Mucosa of descending colon (tissue), 3 donors: ENCODE data around the gene FEM1B. TPM values are rescaled to one million over a fixed set of nuclear protein-coding genes. Genes with fewer than 3 reads are reported as not detected.

Experiments
- ATAC-seq: fragments of 200-7000 bp; cut with Tn5 transposase; one replicate; pipeline ENCODE4 v1.9.1; 2020; ENCODE audit warnings: mild to moderate bottlenecking, moderate library complexity
- DNase-seq, 3 donors: peaks; one replicate each; pipeline ENCODE4 v3.0.0-alpha.2; 2020
- H3K36me3 ChIP-seq: fragments of 200-600 bp; one replicate; pipeline ENCODE4 v1.8.0; 2021; ENCODE audit warnings: low read depth, mild to moderate bottlenecking
- H3K4me1 ChIP-seq: fragments of 200-600 bp; one replicate; pipeline ENCODE4 v1.8.0; 2021; ENCODE audit warnings: low read depth, mild to moderate bottlenecking
- H3K4me3 ChIP-seq: fragments of 200-600 bp; one replicate; pipeline ENCODE4 v1.8.0; 2021; ENCODE audit warnings: mild to moderate bottlenecking
- H3K9me3 ChIP-seq: fragments of 200-600 bp; one replicate; pipeline ENCODE4 v1.8.0; 2021; ENCODE audit warnings: mild to moderate bottlenecking
- CTCF ChIP-seq: fragments of 200-600 bp; IDR thresholded peaks from one replicate; pipeline ENCODE4 v1.8.0; 2022; ENCODE audit warnings: antibody characterized with exemption, mild to moderate bottlenecking
- intact Hi-C, 2 donors: fragments of 100-400 bp; cut with DNase I in 1 of 2; cut with micrococcal nuclease in 1 of 2; formaldehyde crosslinking; loops; one replicate each; pipeline versions ENCODE4 v1.11.0 to v1.11.1; 2022; cut with DNase I, micrococcal nuclease
- total RNA-seq, 3 donors: library from RNA; stranded (reverse); fragmentation: NEBNext Ultra II Directional in 2 of 3; extraction: Animal tissue kit (Norgen Biotek cat#: 25700) in 2 of 3; gene quantifications; one replicate each; pipeline versions ENCODE4 v1.2.1 to v1.2.4, GENCODE V29; 2021 to 2023
- donor health status: DM: no; HTN: no; CAD: no; lungs with moderate emphysema.
- donor health status: DM: no; HTN: no; CAD: no.
- donor health status: DM: no; HTN: yes; CAD: no.

FEM1B gene
- total RNA-seq, 3 donors from 2014 or later = 50.4 to 65.3 (median 65.3) TPM

GRCh38 chr15:68268405-68268804 lies 9.1 kb upstream of the FEM1B start:
- ATAC-seq (no peak), DNase-seq (no peak)
- H3K4me3 ChIP-seq = no peak overlapping the region
- H3K4me1 ChIP-seq = no peaks in the 10 kb centered on the region
- TF ChIP-seq CTCF = no peak
- H3K36me3 ChIP-seq = no peaks in the 10 kb centered on the region
- H3K9me3 ChIP-seq = no peaks in the 10 kb centered on the region
- intact Hi-C loops = no loop called here

GRCh38 chr15:68271854-68272471 lies 5.6 kb upstream of the FEM1B start:
- Histone ChIP-seq H3K4me3 (no peak overlapping the region), H3K36me3 (no peaks in the 10 kb centered on the region), H3K4me1 (peaks cover 6% of the 10 kb centered on the region), H3K9me3 (no peaks in the 10 kb centered on the region)
- no peak for TF ChIP-seq CTCF
- intact Hi-C loops = no loop called here
- ATAC-seq = no peak
- no peak for DNase-seq

GRCh38 chr15:68272721-68273271 lies 4.7 kb upstream of the FEM1B start:
- no peak for DNase-seq
- no peak for ATAC-seq
- H3K9me3 ChIP-seq = no peaks in the 10 kb centered on the region
- H3K4me3 ChIP-seq = no peak overlapping the region
- no peaks in the 10 kb centered on the region for H3K36me3 ChIP-seq
- TF ChIP-seq CTCF = no peak
- intact Hi-C loops = no loop called here
- H3K4me1 ChIP-seq = peaks cover 7% of the 10 kb centered on the region

GRCh38 chr15:68274201-68274848 lies 3.2 kb upstream of the FEM1B start:
- ATAC-seq (no peak), DNase-seq (no peak)
- H3K4me1 ChIP-seq = peaks cover 12% of the 10 kb centered on the region

GRCh38 chr15:68275165-68275746 lies 2.3 kb upstream of the FEM1B start:
- ATAC-seq (no peak), DNase-seq (no peak)
- no peaks in the 10 kb centered on the region for H3K9me3 ChIP-seq
- no peak overlapping the region for H3K4me3 ChIP-seq
- no peaks in the 10 kb centered on the region for H3K36me3 ChIP-seq
- intact Hi-C loops = no loop called here
- no peak for TF ChIP-seq CTCF
- H3K4me1 ChIP-seq = peaks cover 20% of the 10 kb centered on the region

More at GRCh38 chr15:68274201-68274848, 3.2 kb upstream of the FEM1B start:
- H3K4me3 ChIP-seq = no peak overlapping the region
- intact Hi-C loops = no loop called here
- H3K36me3 ChIP-seq = no peaks in the 10 kb centered on the region
- H3K9me3 ChIP-seq = no peaks in the 10 kb centered on the region
- TF ChIP-seq CTCF = no peak
